Measurements from ENCODE around the gene FOXP1.

GRCh38 chr3:71227270-71227661, 356.3 kb downstream of the FOXP1 start:
- TF ChIP-seq POLR2A (IDR thresholded peaks at IDR 0.05) (no peak), CTCF (IDR thresholded peaks at IDR 0.05 in 4 of 5, conservative IDR thresholded peaks at IDR 0.05 in 1 of 5) (no peak)
